HG02623 (cell line): ENCODE measurements around the gene PCDH9.

Source experiments
- ATAC-seq: cut with Tn5 transposase; IDR thresholded peaks from one replicate; pipeline ENCODE4 v1.9.1; 2021; ENCODE audit warnings: moderate library complexity; ENCODE audit not compliant: unreplicated experiment

PCDH9 gene

GRCh38 chr13:67226696-67227095 lies 3.4 kb downstream of the PCDH9 start:
- no peak for ATAC-seq

GRCh38 chr13:67225252-67226159 lies 4.6 kb downstream of the PCDH9 start:
- no peak for ATAC-seq

- ATAC-seq = no peak
These were observed 5.8 kb downstream of the PCDH9 start for GRCh38 chr13:67224148-67224846.

GRCh38 chr13:67223742-67224141 lies 6.4 kb downstream of the PCDH9 start:
- ATAC-seq = no peak

GRCh38 chr13:67223024-67223423 lies 7.1 kb downstream of the PCDH9 start:
- no peak for ATAC-seq

- no peak for ATAC-seq
These were observed 8.4 kb downstream of the PCDH9 start for GRCh38 chr13:67221630-67222226.

- ATAC-seq = no peak
These were observed 11.0 kb downstream of the PCDH9 start for GRCh38 chr13:67219113-67219512.

- no peak for ATAC-seq
These were observed 12.3 kb downstream of the PCDH9 start for GRCh38 chr13:67217880-67218279.

- no peak for ATAC-seq
These were observed 13.3 kb downstream of the PCDH9 start for GRCh38 chr13:67216864-67217263.

GRCh38 chr13:67210208-67210607 lies 19.9 kb downstream of the PCDH9 start:
- no peak for ATAC-seq

- no peak for ATAC-seq
These were observed 21.6 kb downstream of the PCDH9 start for GRCh38 chr13:67208552-67208951.

- no peak for ATAC-seq
These were observed 25.4 kb downstream of the PCDH9 start for GRCh38 chr13:67204764-67205163.

GRCh38 chr13:67200605-67201004 lies 29.5 kb downstream of the PCDH9 start:
- ATAC-seq = no peak

- ATAC-seq = no peak
These were observed 30.0 kb downstream of the PCDH9 start for GRCh38 chr13:67200183-67200582.

- no peak for ATAC-seq
These were observed 32.4 kb downstream of the PCDH9 start for GRCh38 chr13:67197704-67198103.

- ATAC-seq = no peak
These were observed 36.2 kb downstream of the PCDH9 start for GRCh38 chr13:67193979-67194378.

- no peak for ATAC-seq
These were observed 37.4 kb downstream of the PCDH9 start for GRCh38 chr13:67192751-67193150.

GRCh38 chr13:67186995-67187569 lies 43.1 kb downstream of the PCDH9 start:
- no peak for ATAC-seq

- ATAC-seq = no peak
These were observed 45.9 kb downstream of the PCDH9 start for GRCh38 chr13:67184247-67184646.

GRCh38 chr13:67183151-67183550 lies 47.0 kb downstream of the PCDH9 start:
- no peak for ATAC-seq

GRCh38 chr13:67175836-67176459 lies 54.2 kb downstream of the PCDH9 start:
- no peak for ATAC-seq
